Neural cell (in vitro differentiated cells): Measurements from ENCODE around the gene CHD9NB. TPM values are rescaled to one million over a fixed set of nuclear protein-coding genes. Genes with fewer than 3 reads are reported as not detected.
A peak's percentile ranks its signal among the peaks of the same experiment; 100 is the strongest.

Experiments
- H2AFZ ChIP-seq: fragments of 200-600, 300-800 bp; sonication (generic), shearing (Covaris generic); 2 replicates; pipeline ENCODE4 v1.6.0; 2014; ENCODE audit warnings: low read depth, mild to moderate bottlenecking, antibody characterized with exemption, low read length, moderate library complexity
- H3F3A ChIP-seq: fragments of 200-600 bp; shearing (Covaris generic); 2 replicates; pipeline ENCODE4 v1.6.1; 2016; ENCODE audit warnings: mild to moderate bottlenecking, moderate library complexity, mixed read lengths, antibody characterized with exemption, low read length; ENCODE audit not compliant: insufficient read depth, poor library complexity, severe bottlenecking
- H3K27ac ChIP-seq: fragments of 200-600, 300-800 bp; sonication (generic), shearing (Covaris generic); 2 replicates; pipeline ENCODE4 v1.5.1; 2014; ENCODE audit warnings: mild to moderate bottlenecking, low read length, moderate library complexity
- H3K27me3 ChIP-seq: fragments of 300-800, 200-600 bp; sonication (generic), shearing (Covaris generic); 2 replicates; pipeline ENCODE4 v1.6.0; 2014; ENCODE audit warnings: mild to moderate bottlenecking, low read depth, low read length, moderate library complexity; ENCODE audit not compliant: insufficient read depth
- H3K36me3 ChIP-seq: fragments of 300-800, 200-600 bp; sonication (generic), shearing (Covaris generic); 2 replicates; pipeline ENCODE4 v1.5.1; 2014; ENCODE audit warnings: mild to moderate bottlenecking, antibody characterized with exemption, low read length, moderate library complexity; ENCODE audit not compliant: insufficient read depth
- H3K4me2 ChIP-seq: fragments of 300-800, 200-600 bp; sonication (generic), shearing (Covaris generic); 2 replicates; pipeline ENCODE4 v1.6.0; 2014; ENCODE audit warnings: mild to moderate bottlenecking, low read length
- H3K4me3 ChIP-seq: fragments of 300-800, 200-600 bp; sonication (generic), shearing (Covaris generic); 2 replicates; pipeline ENCODE4 v1.5.1; 2014; ENCODE audit warnings: mild to moderate bottlenecking, low read length, moderate library complexity
- H3K79me2 ChIP-seq: fragments of 200-600 bp; shearing (Covaris generic); replicated peaks from 2 replicates; pipeline ENCODE4 v1.6.0; 2014; ENCODE audit warnings: mild to moderate bottlenecking, low read length, moderate library complexity; ENCODE audit not compliant: insufficient read depth
- H3K9ac ChIP-seq: fragments of 300-800, 200-600 bp; sonication (generic), shearing (Covaris generic); 2 replicates; pipeline ENCODE4 v1.6.1; 2016; ENCODE audit warnings: mild to moderate bottlenecking, low read length, mixed read lengths
- H3K9me2 ChIP-seq: fragments of 200-600 bp; shearing (Covaris generic); 2 replicates; pipeline ENCODE4 v1.6.1; 2016; ENCODE audit warnings: mild to moderate bottlenecking, low read length, mixed read lengths; ENCODE audit not compliant: insufficient read depth
- H3K9me3 ChIP-seq: fragments of 200-600, 300-800 bp; sonication (generic), shearing (Covaris generic); 2 replicates; pipeline ENCODE4 v1.6.1; 2016; ENCODE audit warnings: mild to moderate bottlenecking, mixed run types, low read length, moderate library complexity, mixed read lengths
- H4K20me1 ChIP-seq: fragments of 200-600 bp; shearing (Covaris generic); 2 replicates; pipeline ENCODE4 v1.6.1; 2016; ENCODE audit warnings: mild to moderate bottlenecking, mixed run types; ENCODE audit not compliant: insufficient read depth
- CTCF ChIP-seq: fragments of 450-650 bp; IDR thresholded peaks from 2 replicates; pipeline ENCODE4 v1.5.1; 2014; ENCODE audit warnings: antibody characterized with exemption, mild to moderate bottlenecking, moderate library complexity; ENCODE audit not compliant: poor library complexity, severe bottlenecking
- EP300 ChIP-seq: fragments of 450-650 bp; conservative IDR thresholded peaks from 2 replicates; pipeline ENCODE4 v1.6.1; 2014; ENCODE audit warnings: antibody characterized with exemption, mild to moderate bottlenecking, moderate library complexity; ENCODE audit not compliant: poor library complexity, severe bottlenecking
- EZH2 ChIP-seq: fragments of 200-600, 300-800 bp; shearing (Covaris generic), sonication (generic); IDR thresholded peaks from 2 replicates; pipeline ENCODE4 v1.6.1; 2014; ENCODE audit warnings: antibody characterized with exemption, low read length, borderline replicate concordance, mild to moderate bottlenecking; ENCODE audit not compliant: insufficient read depth, poor library complexity, severe bottlenecking
- MXI1 ChIP-seq: fragments of 450-650 bp; conservative IDR thresholded peaks from 2 replicates; pipeline ENCODE4 v1.6.1; 2014; ENCODE audit warnings: antibody characterized with exemption, mild to moderate bottlenecking; ENCODE audit not compliant: poor library complexity, severe bottlenecking
- POLR2AphosphoS5 ChIP-seq: IDR thresholded peaks from 2 replicates; pipeline ENCODE4 v1.6.1; 2012
- RAD21 ChIP-seq: fragments of 450-650 bp; conservative IDR thresholded peaks from 2 replicates; pipeline ENCODE4 v1.6.1; 2014; ENCODE audit warnings: antibody characterized with exemption, mild to moderate bottlenecking, moderate library complexity
- REST ChIP-seq: IDR thresholded peaks from 2 replicates; pipeline ENCODE4 v1.6.1; 2012; ENCODE audit warnings: borderline replicate concordance
- SMC3 ChIP-seq: fragments of 450-650 bp; conservative IDR thresholded peaks from 2 replicates; pipeline ENCODE4 v1.6.1; 2014; ENCODE audit warnings: antibody characterized with exemption, mild to moderate bottlenecking, moderate library complexity; ENCODE audit not compliant: poor library complexity
- TAF1 ChIP-seq: IDR thresholded peaks from 2 replicates; pipeline ENCODE4 v1.6.1; 2012; ENCODE audit warnings: low read depth
- polyA plus RNA-seq: library from polyadenylated mRNA; depleted of rRNA; stranded (reverse); fragments of >200 nt; gene quantifications from 2 replicates; pipeline ENCODE4 v1.2.3, GENCODE V29; 2014

Gene CHD9NB
- polyA plus RNA-seq, 1 donor from 2014 or later = 0.17 TPM

- Histone ChIP-seq H3K4me3 (peak overlapping the region; percentile 50), H4K20me1 (no peaks in the 10 kb centered on the region), H2AFZ (no peak overlapping the region)
Observed at GRCh38 chr16:53043428-53043831, 9.3 kb downstream of the CHD9NB start.

GRCh38 chr16:53042235-53042701, 10.4 kb downstream of the CHD9NB start:
- Histone ChIP-seq H3F3A (no peaks in the 10 kb centered on the region), H3K27ac (no peak overlapping the region), H3K4me3 (no peak overlapping the region), H3K36me3 (no peaks in the 10 kb centered on the region), H3K9me2 (no peaks in the 10 kb centered on the region), H3K4me2 (no peak overlapping the region), H3K9me3 (no peaks in the 10 kb centered on the region), H3K79me2 (no peaks in the 10 kb centered on the region), H3K9ac (no peak overlapping the region), H3K27me3 (no peaks in the 10 kb centered on the region), H2AFZ (no peak overlapping the region), H4K20me1 (no peaks in the 10 kb centered on the region)
- no peak for TF ChIP-seq EP300
- no peak for TF ChIP-seq TAF1
- TF ChIP-seq EZH2 = no peak
- TF ChIP-seq POLR2AphosphoS5 = no peak
- TF ChIP-seq MXI1 = no peak
- no peak for TF ChIP-seq SMC3
- TF ChIP-seq CTCF = no peak
- TF ChIP-seq RAD21 = no peak

More at GRCh38 chr16:53043428-53043831, 9.3 kb downstream of the CHD9NB start:
- H3K27me3 ChIP-seq = no peaks in the 10 kb centered on the region
- no peaks in the 10 kb centered on the region for H3K9me2 ChIP-seq
- H3K79me2 ChIP-seq = no peaks in the 10 kb centered on the region
- no peaks in the 10 kb centered on the region for H3K9me3 ChIP-seq
- no peak for TF ChIP-seq MXI1
- TF ChIP-seq POLR2AphosphoS5 = no peak
- no peak for TF ChIP-seq REST
- TF ChIP-seq EZH2 = no peak
- TF ChIP-seq EP300 = no peak
- TF ChIP-seq CTCF = no peak
- no peak for TF ChIP-seq SMC3
- TF ChIP-seq TAF1 = no peak
- no peak for TF ChIP-seq RAD21
- H3K9ac ChIP-seq = no peak overlapping the region
- H3K4me2 ChIP-seq = no peak overlapping the region
- H3K27ac ChIP-seq = no peak overlapping the region
- H3F3A ChIP-seq = no peaks in the 10 kb centered on the region
- no peaks in the 10 kb centered on the region for H3K36me3 ChIP-seq
